ENCODE measurements around the gene RNU6-9. TPM values are rescaled to one million over a fixed set of nuclear protein-coding genes. Genes with fewer than 3 reads are reported as not detected.
A peak's percentile ranks its signal among the peaks of the same experiment; 100 is the strongest.

Gene RNU6-9
- total and polyA plus RNA-seq, 8 donors: not detected

- H3K9me3 ChIP-seq: no peaks in the 10 kb centered on the region
- 94 to 97% methylated on average over 32 to 39 of the region's 39 CpGs for WGBS, 2 donors
- no peak overlapping the region for H3K27ac ChIP-seq
- FAIRE-seq (no peak), ATAC-seq (no peak), DNase-seq (peak in 1 of 6 donors; percentile 78)
- no peak for TF ChIP-seq CTCF (IDR thresholded peaks at IDR 0.05)
- intact Hi-C loops (cut with DNase I): loop anchor here in 2 of 3 donors (5.0 to 10.0 kb wide), 3 partner anchors 39 to 117 kb away; partner anchors contain the start of genes KISS1R (in 1 of the 2) and WDR18 (in 1 of the 2)
- H3K4me3 ChIP-seq: no peak overlapping the region
- peaks cover 0 to 3% (median 0%) of the 10 kb centered on the region in 3 donors for H3K4me1 ChIP-seq
- H3K27me3 ChIP-seq: no peaks in the 10 kb centered on the region
- H3K36me3 ChIP-seq: peaks cover 0 to 14% (median 4%) of the 10 kb centered on the region in 3 donors
These were observed 25.3 kb upstream of the RNU6-9 start for GRCh38 chr19:867855-868457.

- FAIRE-seq: no peak
- peaks cover 0 to 14% (median 4%) of the 10 kb centered on the region in 3 donors for H3K36me3 ChIP-seq
- intact Hi-C loops (cut with DNase I): loop anchor here in 2 of 3 donors (5.0 to 10.0 kb wide), 3 partner anchors 39 to 116 kb away; partner anchors contain the start of genes KISS1R (in 1 of the 2) and WDR18 (in 1 of the 2)
- no peak for TF ChIP-seq CTCF (IDR thresholded peaks at IDR 0.05)
- 93 to 95% methylated on average over 29 to 34 of the region's 34 CpGs for WGBS, 2 donors
- peak in 1 of 6 donors; percentile 74 for DNase-seq
- peaks cover 0 to 3% (median 0%) of the 10 kb centered on the region in 3 donors for H3K4me1 ChIP-seq
- H3K9me3 ChIP-seq: no peaks in the 10 kb centered on the region
- ATAC-seq: no peak
- no peak overlapping the region for H3K4me3 ChIP-seq
- H3K27me3 ChIP-seq: no peaks in the 10 kb centered on the region
- H3K27ac ChIP-seq: no peak overlapping the region
These were observed 24.6 kb upstream of the RNU6-9 start for GRCh38 chr19:868458-869244.

GRCh38 chr19:869245-870177 lies 23.8 kb upstream of the RNU6-9 start:
- Histone ChIP-seq H3K36me3 (peaks cover 0 to 17% (median 4%) of the 10 kb centered on the region in 3 donors), H3K4me3 (no peak overlapping the region), H3K27me3 (no peaks in the 10 kb centered on the region), H3K9me3 (no peaks in the 10 kb centered on the region), H3K4me1 (no peaks in the 10 kb centered on the region), H3K27ac (no peak overlapping the region)
- no peak for FAIRE-seq
- ATAC-seq: peak in 3 of 4 donors; percentile 8 to 47 (median 42)
- 85 to 88% methylated on average over 26 to 29 of the region's 29 CpGs for WGBS, 2 donors
- intact Hi-C loops (cut with DNase I): loop anchor here in 2 of 3 donors (5.0 to 10.0 kb wide), 3 partner anchors 38 to 115 kb away; partner anchors contain the start of genes KISS1R (in 1 of the 2) and WDR18 (in 1 of the 2)
- no peak for TF ChIP-seq CTCF (IDR thresholded peaks at IDR 0.05)
- peak in 1 of 6 donors; percentile 71 for DNase-seq

- DNase-seq: no peak
- WGBS, 2 donors: 94 to 97% methylated on average over 8 of the region's 8 CpGs
- Histone ChIP-seq H3K27me3 (no peaks in the 10 kb centered on the region), H3K9me3 (no peaks in the 10 kb centered on the region), H3K36me3 (peaks cover 0 to 21% (median 4%) of the 10 kb centered on the region in 3 donors), H3K27ac (no peak overlapping the region), H3K4me3 (no peak overlapping the region), H3K4me1 (no peaks in the 10 kb centered on the region)
- FAIRE-seq: no peak
- intact Hi-C loops (cut with DNase I): no loop called here
- TF ChIP-seq CTCF (IDR thresholded peaks at IDR 0.05): no peak
- ATAC-seq: no peak
These were observed 23.0 kb upstream of the RNU6-9 start for GRCh38 chr19:870314-870713.

Measured in pancreas (tissue), 10 donors.